Caco-2 (cell line): Measurements from ENCODE around the gene LMNB1. TPM values are rescaled to one million over a fixed set of nuclear protein-coding genes. Genes with fewer than 3 reads are reported as not detected.
"Not testable (repeated sequence)": the region's sequence is repeated elsewhere in the genome, so short reads cannot be mapped to it uniquely, and the experiment has no call there.

ENCODE experiments used
- BruUV-seq: library from RNA; stranded (reverse); fragments of 400-500 nt; replicated peaks from 2 replicates; lab custom pipeline; 2021; lab: Mats Ljungman, UMichigan
- CTCF ChIA-PET: fragments of 300-600 bp; sonication (Branson Sonifier 250); formaldehyde crosslinking; loops from one replicate; lab custom pipeline; 2022; ENCODE audit warnings: antibody characterized with exemption; lab: Charles Lee
- POLR2A ChIA-PET: fragments of 300-600 bp; sonication (Branson Sonifier 250); formaldehyde crosslinking; loops from one replicate; lab custom pipeline; 2022; ENCODE audit warnings: antibody characterized with exemption; lab: Charles Lee
- DNase-seq, 2 experiments: peaks; one replicate each; pipeline versions ENCODE4 v3.0.0 to v3.0.0-alpha.2; 2020 to 2022
- H3K27me3 ChIP-seq: replicated peaks from 2 replicates; pipeline ENCODE4 v1.6.0; 2011; ENCODE audit warnings: low read length; ENCODE audit not compliant: control insufficient read depth, insufficient read depth
- H3K36me3 ChIP-seq: 2 replicates; pipeline ENCODE4 v1.5.1; 2011; ENCODE audit warnings: low read length; ENCODE audit not compliant: control insufficient read depth, insufficient read depth
- H3K4me1 ChIP-seq: fragments of 250-450 bp; sonication (Bioruptor Pico); 2 replicates; pipeline ENCODE4 v1.5.1; 2020; ENCODE audit warnings: mild to moderate bottlenecking
- H3K4me3 ChIP-seq: 2 replicates; pipeline ENCODE4 v1.5.1; 2011; ENCODE audit warnings: low read depth, mild to moderate bottlenecking, control low read depth, low read length
- H3K9me3 ChIP-seq: fragments of 250-450 bp; sonication (Bioruptor Pico); 2 replicates; pipeline ENCODE4 v1.5.1; 2020; ENCODE audit warnings: mild to moderate bottlenecking, moderate library complexity
- H3K27ac Mint-ChIP-seq: one replicate; pipeline ENCODE4 v1.8.0; 2022; ENCODE audit warnings: mixed read lengths; ENCODE audit not compliant: unreplicated experiment
- H3K27me3 Mint-ChIP-seq: one replicate; pipeline ENCODE4 v1.8.0; 2022; ENCODE audit warnings: mixed read lengths; ENCODE audit not compliant: insufficient read depth, unreplicated experiment
- H3K36me3 Mint-ChIP-seq: one replicate; pipeline ENCODE4 v1.8.0; 2022; ENCODE audit warnings: mild to moderate bottlenecking, mixed read lengths; ENCODE audit not compliant: insufficient read depth, unreplicated experiment
- H3K4me1 Mint-ChIP-seq: one replicate; pipeline ENCODE4 v1.8.0; 2022; ENCODE audit warnings: low read depth, mixed read lengths; ENCODE audit not compliant: unreplicated experiment
- H3K4me3 Mint-ChIP-seq: one replicate; pipeline ENCODE4 v1.8.0; 2022; ENCODE audit warnings: mild to moderate bottlenecking, moderate library complexity, mixed read lengths; ENCODE audit not compliant: unreplicated experiment
- H3K9me3 Mint-ChIP-seq: one replicate; pipeline ENCODE4 v1.8.0; 2022; ENCODE audit warnings: mixed read lengths; ENCODE audit not compliant: unreplicated experiment
- intact Hi-C: fragments of 100-400 bp; cut with micrococcal nuclease; formaldehyde crosslinking; loops from one replicate; pipeline ENCODE4 v1.10.0; 2022; ENCODE audit not compliant: unreplicated experiment
- total RNA-seq: library from RNA; stranded (reverse); gene quantifications from 2 replicates; pipeline ENCODE4 v1.2.3, GENCODE V29; 2022
- TF ChIP-seq, protein P1 (sequence below), 2 experiments: fragments of 200-600 bp in 1 of 2; IDR thresholded peaks; 1 replicate in 1 of 2; 2 replicates in 1 of 2; pipeline versions ENCODE4 v1.5.1 to v1.8.0; 2011 to 2022; ENCODE audit warnings: antibody characterized with exemption in 1 of 2, control low read depth in 1 of 2, inconsistent platforms in 1 of 2, low read depth in 1 of 2, low read length in 1 of 2, mild to moderate bottlenecking in 1 of 2, moderate library complexity in 1 of 2; ENCODE audit not compliant: insufficient read depth in 1 of 2, severe bottlenecking in 1 of 2, unreplicated experiment in 1 of 2

Gene LMNB1
- total RNA-seq, 1 experiment from 2014 or later: 152 TPM

GRCh38 chr5:126837242-126837641, 60.3 kb downstream of the LMNB1 start:
- Mint-ChIP-seq H3K9me3 (no peaks in the 10 kb centered on the region), H3K4me3 (no peak overlapping the region), H3K4me1 (no peaks in the 10 kb centered on the region), H3K36me3 (peaks cover 80% of the 10 kb centered on the region), H3K27me3 (no peaks in the 10 kb centered on the region), H3K27ac (no peak overlapping the region)
- TF ChIP-seq, protein P1, sequence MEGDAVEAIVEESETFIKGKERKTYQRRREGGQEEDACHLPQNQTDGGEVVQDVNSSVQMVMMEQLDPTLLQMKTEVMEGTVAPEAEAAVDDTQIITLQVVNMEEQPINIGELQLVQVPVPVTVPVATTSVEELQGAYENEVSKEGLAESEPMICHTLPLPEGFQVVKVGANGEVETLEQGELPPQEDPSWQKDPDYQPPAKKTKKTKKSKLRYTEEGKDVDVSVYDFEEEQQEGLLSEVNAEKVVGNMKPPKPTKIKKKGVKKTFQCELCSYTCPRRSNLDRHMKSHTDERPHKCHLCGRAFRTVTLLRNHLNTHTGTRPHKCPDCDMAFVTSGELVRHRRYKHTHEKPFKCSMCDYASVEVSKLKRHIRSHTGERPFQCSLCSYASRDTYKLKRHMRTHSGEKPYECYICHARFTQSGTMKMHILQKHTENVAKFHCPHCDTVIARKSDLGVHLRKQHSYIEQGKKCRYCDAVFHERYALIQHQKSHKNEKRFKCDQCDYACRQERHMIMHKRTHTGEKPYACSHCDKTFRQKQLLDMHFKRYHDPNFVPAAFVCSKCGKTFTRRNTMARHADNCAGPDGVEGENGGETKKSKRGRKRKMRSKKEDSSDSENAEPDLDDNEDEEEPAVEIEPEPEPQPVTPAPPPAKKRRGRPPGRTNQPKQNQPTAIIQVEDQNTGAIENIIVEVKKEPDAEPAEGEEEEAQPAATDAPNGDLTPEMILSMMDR (IDR thresholded peaks at IDR 0.05; ENCODE audit: insufficient read depth in 1 of 2, low read depth in 1 of 2, low read length in 1 of 2, severe bottlenecking in 1 of 2, unreplicated experiment in 1 of 2): no peak
- H3K36me3 ChIP-seq: no peaks in the 10 kb centered on the region
- no peaks in the 10 kb centered on the region for H3K27me3 ChIP-seq
- no peak for DNase-seq
- CTCF ChIA-PET: no interaction called here
- BruUV-seq: no TSS peak
- no peaks in the 10 kb centered on the region for H3K9me3 ChIP-seq
- POLR2A ChIA-PET: no interaction called here
- no peak overlapping the region for H3K4me3 ChIP-seq
- intact Hi-C loops: loop anchor here (10.0 kb wide), 1 partner anchor 658 kb away; no protein-coding TSS in a partner anchor
- no peaks in the 10 kb centered on the region for H3K4me1 ChIP-seq

- no peaks in the 10 kb centered on the region for H3K9me3 Mint-ChIP-seq
- H3K4me3 Mint-ChIP-seq: no peak overlapping the region
- no peaks in the 10 kb centered on the region for H3K27me3 Mint-ChIP-seq
- no peaks in the 10 kb centered on the region for H3K4me1 ChIP-seq
- H3K27me3 ChIP-seq: no peaks in the 10 kb centered on the region
- H3K36me3 ChIP-seq: no peaks in the 10 kb centered on the region
- peaks cover 77% of the 10 kb centered on the region for H3K36me3 Mint-ChIP-seq
- H3K27ac Mint-ChIP-seq: no peak overlapping the region
- ChIA-PET CTCF (no interaction called here), POLR2A (no interaction called here)
- BruUV-seq: no TSS peak
- H3K9me3 ChIP-seq: no peaks in the 10 kb centered on the region
- no peak overlapping the region for H3K4me3 ChIP-seq
- intact Hi-C loops: loop anchor here (10.0 kb wide), 1 partner anchor 657 kb away; no protein-coding TSS in a partner anchor
- TF ChIP-seq, protein P1 (IDR thresholded peaks at IDR 0.05; ENCODE audit: insufficient read depth in 1 of 2, low read depth in 1 of 2, low read length in 1 of 2, severe bottlenecking in 1 of 2, unreplicated experiment in 1 of 2): no peak
- DNase-seq: no peak
- no peaks in the 10 kb centered on the region for H3K4me1 Mint-ChIP-seq
Observed at GRCh38 chr5:126837906-126838539, 61.1 kb downstream of the LMNB1 start.

- DNase-seq, H3K9me3 Mint-ChIP-seq, H3K4me1 Mint-ChIP-seq, H3K36me3 ChIP-seq, H3K4me3 ChIP-seq, H3K27ac Mint-ChIP-seq, POLR2A ChIA-PET, H3K4me1 ChIP-seq, H3K4me3 Mint-ChIP-seq, H3K27me3 Mint-ChIP-seq, CTCF ChIA-PET, H3K9me3 ChIP-seq, H3K27me3 ChIP-seq, BruUV-seq: not testable (repeated sequence)
- H3K36me3 Mint-ChIP-seq: peaks cover 79% of the 10 kb centered on the region
- intact Hi-C loops: loop anchor here (10.0 kb wide), 1 partner anchor 655 kb away; no protein-coding TSS in a partner anchor
Observed at GRCh38 chr5:126839407-126839806, 62.5 kb downstream of the LMNB1 start.

DNA sequence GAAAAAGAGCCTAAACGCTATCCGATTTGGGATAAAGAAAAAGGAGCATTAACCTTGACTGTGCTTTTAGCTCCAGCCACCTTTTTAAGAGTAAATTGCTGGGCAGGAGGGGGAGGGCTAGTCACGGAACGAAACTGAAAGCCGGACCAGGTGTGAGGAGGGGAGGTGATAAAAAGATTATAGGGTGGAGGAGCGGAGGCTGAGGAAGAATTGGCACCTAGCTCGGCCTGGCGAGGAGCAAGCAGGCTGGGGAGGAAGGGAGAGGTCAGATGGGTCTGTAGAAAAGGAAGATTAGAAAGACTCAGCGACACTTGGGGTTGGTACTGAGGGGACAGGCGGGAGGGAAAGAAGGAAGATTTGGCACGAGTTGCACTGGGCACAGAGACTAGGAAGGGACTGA, 66.4 kb downstream of the LMNB1 start:
- POLR2A ChIA-PET, intact Hi-C loops, H3K36me3 ChIP-seq, H3K27me3 ChIP-seq, H3K27ac Mint-ChIP-seq, H3K4me3 Mint-ChIP-seq, H3K27me3 Mint-ChIP-seq, H3K9me3 Mint-ChIP-seq, DNase-seq, H3K9me3 ChIP-seq, H3K4me1 Mint-ChIP-seq, H3K4me1 ChIP-seq, CTCF ChIA-PET, H3K4me3 ChIP-seq, BruUV-seq: not testable (repeated sequence)
- H3K36me3 Mint-ChIP-seq: peaks cover 56% of the 10 kb centered on the region

DNA sequence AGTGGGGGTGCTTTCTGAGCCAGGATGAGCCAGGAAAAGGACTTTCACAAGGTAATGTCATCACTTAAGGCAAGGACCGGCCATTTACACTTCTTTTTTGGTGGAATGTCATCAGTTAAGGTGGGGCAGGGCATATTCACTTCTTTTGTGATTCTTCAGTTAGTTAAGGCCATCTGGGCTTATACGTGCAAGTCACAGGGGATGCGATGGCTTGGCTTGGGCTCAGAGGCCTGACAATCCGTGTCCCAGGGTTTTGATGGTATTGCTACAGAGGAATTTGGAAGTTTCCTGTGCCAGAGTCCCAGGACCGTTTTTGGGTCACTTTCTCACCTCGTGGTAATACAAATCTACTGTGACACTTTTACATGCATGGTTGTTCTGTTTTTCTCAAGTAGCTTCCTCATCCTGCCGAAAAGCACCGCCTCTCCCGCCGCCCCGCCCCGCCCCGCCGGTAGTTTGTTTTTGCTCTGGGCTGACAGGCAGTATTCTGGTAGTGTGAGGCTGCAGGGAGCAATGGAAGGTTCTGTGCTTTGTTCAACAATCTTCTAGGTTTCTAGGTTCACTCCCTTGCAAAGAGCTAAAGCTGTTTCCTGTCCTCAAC, 68.6 kb downstream of the LMNB1 start:
- CTCF ChIA-PET, H3K4me3 Mint-ChIP-seq, H3K9me3 Mint-ChIP-seq, H3K9me3 ChIP-seq, H3K27me3 Mint-ChIP-seq, BruUV-seq, H3K4me3 ChIP-seq, H3K27ac Mint-ChIP-seq, POLR2A ChIA-PET, DNase-seq, H3K4me1 ChIP-seq, intact Hi-C loops, H3K36me3 ChIP-seq, H3K27me3 ChIP-seq: not testable (repeated sequence)
- Mint-ChIP-seq H3K36me3 (peaks cover 43% of the 10 kb centered on the region), H3K4me1 (peaks cover 12% of the 10 kb centered on the region)
